HL-60 (cell line): ENCODE measurements around the gene ALS2CL.

ENCODE experiments used
- DNase-seq, 2 experiments: peaks; one replicate each; pipeline ENCODE4 v3.0.0-alpha.2; 2010 to 2020; ENCODE audit warnings: low read depth in 1 of 2, low spot score in 1 of 2
- H3K27ac ChIP-seq: fragments of 250-450 bp; sonication (Bioruptor Pico); replicated peaks from 2 replicates; pipeline ENCODE4 v1.5.1; 2020; ENCODE audit warnings: mild to moderate bottlenecking, moderate library complexity
- H3K27me3 ChIP-seq: fragments of 250-450 bp; sonication (Bioruptor Pico); 2 replicates; pipeline ENCODE4 v1.5.1; 2021; ENCODE audit warnings: mild to moderate bottlenecking, moderate library complexity; ENCODE audit not compliant: insufficient read depth, poor library complexity, severe bottlenecking
- H3K4me3 ChIP-seq: replicated peaks from 2 replicates; pipeline ENCODE4 v1.5.1; 2011; ENCODE audit warnings: mild to moderate bottlenecking, control low read depth, low read length; ENCODE audit not compliant: insufficient read depth
- CTCF ChIP-seq: IDR thresholded peaks from one replicate; pipeline ENCODE4 v1.5.1; 2011; ENCODE audit warnings: low read length, control low read depth, inconsistent platforms; ENCODE audit not compliant: insufficient read depth
- GABPA ChIP-seq: IDR thresholded peaks from 2 replicates; pipeline ENCODE4 v1.6.1; 2012; ENCODE audit warnings: low read depth
- POLR2AphosphoS5 ChIP-seq: IDR thresholded peaks from 2 replicates; pipeline ENCODE4 v1.6.1; 2012; ENCODE audit warnings: low read depth
- REST ChIP-seq: IDR thresholded peaks from 2 replicates; pipeline ENCODE4 v1.6.1; 2012; ENCODE audit warnings: low read depth; ENCODE audit not compliant: insufficient replicate concordance
- SPI1 ChIP-seq: IDR thresholded peaks from 2 replicates; pipeline ENCODE4 v1.6.1; 2012; ENCODE audit warnings: low read depth, mild to moderate bottlenecking, borderline replicate concordance

Gene ALS2CL

GRCh38 chr3:46676601-46677410 lies 16.7 kb downstream of the ALS2CL start:
- no peak for DNase-seq
- no peak for TF ChIP-seq GABPA
- no peak for TF ChIP-seq SPI1
- TF ChIP-seq CTCF: no peak
- TF ChIP-seq REST: no peak
- no peak for TF ChIP-seq POLR2AphosphoS5
- Histone ChIP-seq H3K4me3 (no peak overlapping the region), H3K27me3 (no peaks in the 10 kb centered on the region), H3K27ac (no peak overlapping the region)

- H3K27me3 ChIP-seq: no peaks in the 10 kb centered on the region
- H3K27ac ChIP-seq: no peak overlapping the region
- DNase-seq: no peak
- TF ChIP-seq GABPA (no peak), CTCF (no peak), POLR2AphosphoS5 (no peak), SPI1 (no peak), REST (no peak)
- H3K4me3 ChIP-seq: no peak overlapping the region
Measured at GRCh38 chr3:46675843-46676567, 17.5 kb downstream of the ALS2CL start.

- TF ChIP-seq REST (no peak), GABPA (no peak), SPI1 (no peak), CTCF (no peak), POLR2AphosphoS5 (no peak)
- Histone ChIP-seq H3K27ac (no peak overlapping the region), H3K4me3 (no peak overlapping the region), H3K27me3 (no peaks in the 10 kb centered on the region)
- DNase-seq: no peak
Measured at GRCh38 chr3:46675426-46675825, 18.1 kb downstream of the ALS2CL start.
